Measurements from ENCODE around the gene LTBP3.

The LTBP3 gene

GRCh38 chr11:65585396-65586246 lies 27.5 kb upstream of the LTBP3 start:
- no peak for DNase-seq (ENCODE audit: low read depth in 2 of 2)

- no peak for DNase-seq (ENCODE audit: low read depth in 2 of 2)
Measured at GRCh38 chr11:65584723-65585171, 26.6 kb upstream of the LTBP3 start.

GRCh38 chr11:65584106-65584505 lies 25.9 kb upstream of the LTBP3 start:
- DNase-seq (ENCODE audit: low read depth in 2 of 2) = no peak

DNA sequence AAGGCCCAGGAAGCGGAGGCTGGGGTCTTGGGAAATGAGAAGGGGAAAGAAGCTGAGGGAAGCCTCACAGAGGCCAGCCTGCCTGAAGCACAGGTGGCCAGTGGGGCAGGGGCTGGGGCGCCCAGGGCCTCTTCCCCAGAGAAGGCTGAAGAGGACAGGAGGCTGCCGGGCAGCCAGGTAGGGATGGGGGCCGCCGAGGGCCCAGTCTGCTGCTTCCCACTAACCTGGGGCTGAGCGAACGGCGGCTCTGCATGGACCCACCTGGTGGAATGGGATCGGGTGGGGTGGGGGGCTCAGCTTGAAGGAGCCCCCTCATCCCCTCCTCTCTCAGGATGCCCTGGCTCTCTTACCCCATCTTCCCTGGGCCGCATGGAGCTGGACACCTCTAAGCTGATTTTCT lies 25.4 kb upstream of the LTBP3 start:
- no peak for DNase-seq (ENCODE audit: low read depth in 2 of 2)

DNA sequence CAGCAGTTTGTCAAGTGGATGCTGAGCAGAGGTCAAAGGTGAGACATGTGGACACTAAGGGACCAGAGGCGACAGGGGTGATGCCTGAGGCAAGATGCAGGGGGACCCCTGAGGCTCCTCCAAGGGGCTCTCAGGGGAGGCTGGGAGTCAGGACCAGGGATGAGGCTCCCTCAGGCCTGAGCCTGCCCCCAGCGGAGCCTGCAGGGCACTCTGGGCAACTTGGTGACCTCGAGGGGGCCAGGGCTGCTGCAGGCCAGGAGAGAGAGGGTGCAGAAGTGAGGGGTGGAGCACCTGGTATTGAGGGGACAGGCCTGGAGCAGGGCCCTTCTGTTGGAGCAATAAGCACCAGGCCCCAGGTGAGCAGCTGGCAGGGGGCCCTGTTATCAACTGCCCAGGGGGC lies 23.8 kb upstream of the LTBP3 start:
- DNase-seq (ENCODE audit: low read depth in 2 of 2) = no peak

DNA sequence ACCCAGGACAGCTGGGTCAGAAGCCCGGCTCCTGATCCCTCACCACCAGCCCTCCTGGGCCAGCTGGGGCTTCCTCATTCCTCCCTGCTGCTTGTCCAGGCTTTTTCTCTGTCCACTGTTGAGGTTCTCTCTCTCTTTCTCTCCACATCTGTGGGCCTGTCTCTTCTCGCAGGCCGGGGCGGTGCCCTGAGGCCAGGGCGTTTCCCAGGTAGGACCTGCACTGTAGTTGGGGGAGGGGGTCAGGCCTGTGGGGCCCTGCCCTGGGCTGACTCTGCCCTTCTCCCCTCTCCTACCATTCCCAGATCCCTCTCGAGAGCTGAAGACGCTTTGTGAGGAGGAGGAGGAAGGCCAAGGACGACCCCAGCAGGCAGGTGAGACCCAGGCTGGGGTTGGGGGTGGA lies 22.6 kb upstream of the LTBP3 start:
- DNase-seq (ENCODE audit: low read depth in 2 of 2) = no peak

- DNase-seq (ENCODE audit: low read depth in 2 of 2) = no peak
Measured at GRCh38 chr11:65580031-65580692, 22.0 kb upstream of the LTBP3 start.

GRCh38 chr11:65579291-65579690 lies 21.1 kb upstream of the LTBP3 start:
- no peak for DNase-seq (ENCODE audit: low read depth in 2 of 2)

GRCh38 chr11:65578667-65579066 lies 20.5 kb upstream of the LTBP3 start:
- DNase-seq (ENCODE audit: low read depth in 2 of 2) = no peak

DNA sequence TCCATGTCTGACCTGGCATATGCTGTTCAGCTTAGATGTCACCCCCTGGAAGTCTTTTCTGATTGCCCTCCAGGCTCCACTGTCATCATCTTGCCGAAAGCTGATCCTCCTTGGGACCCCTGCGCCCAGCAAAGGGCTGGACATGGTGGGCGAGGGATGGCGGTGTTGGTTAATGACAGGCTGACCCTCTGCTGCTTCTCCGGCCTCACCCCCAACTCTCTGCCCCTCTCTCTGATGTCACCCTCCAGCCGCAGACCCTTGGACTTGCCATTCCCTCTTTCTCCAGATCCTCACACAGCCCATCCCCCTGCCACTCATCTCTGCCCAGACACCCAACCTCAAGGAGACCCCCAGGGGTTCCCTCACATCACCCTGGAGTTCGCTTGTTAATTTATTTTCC lies 20.0 kb upstream of the LTBP3 start:
- no peak for DNase-seq (ENCODE audit: low read depth in 2 of 2)

GRCh38 chr11:65577756-65578109 lies 19.6 kb upstream of the LTBP3 start:
- DNase-seq (ENCODE audit: low read depth in 2 of 2) = no peak

GRCh38 chr11:65576867-65577755 lies 19.0 kb upstream of the LTBP3 start:
- DNase-seq (ENCODE audit: low read depth in 2 of 2) = no peak

DNA sequence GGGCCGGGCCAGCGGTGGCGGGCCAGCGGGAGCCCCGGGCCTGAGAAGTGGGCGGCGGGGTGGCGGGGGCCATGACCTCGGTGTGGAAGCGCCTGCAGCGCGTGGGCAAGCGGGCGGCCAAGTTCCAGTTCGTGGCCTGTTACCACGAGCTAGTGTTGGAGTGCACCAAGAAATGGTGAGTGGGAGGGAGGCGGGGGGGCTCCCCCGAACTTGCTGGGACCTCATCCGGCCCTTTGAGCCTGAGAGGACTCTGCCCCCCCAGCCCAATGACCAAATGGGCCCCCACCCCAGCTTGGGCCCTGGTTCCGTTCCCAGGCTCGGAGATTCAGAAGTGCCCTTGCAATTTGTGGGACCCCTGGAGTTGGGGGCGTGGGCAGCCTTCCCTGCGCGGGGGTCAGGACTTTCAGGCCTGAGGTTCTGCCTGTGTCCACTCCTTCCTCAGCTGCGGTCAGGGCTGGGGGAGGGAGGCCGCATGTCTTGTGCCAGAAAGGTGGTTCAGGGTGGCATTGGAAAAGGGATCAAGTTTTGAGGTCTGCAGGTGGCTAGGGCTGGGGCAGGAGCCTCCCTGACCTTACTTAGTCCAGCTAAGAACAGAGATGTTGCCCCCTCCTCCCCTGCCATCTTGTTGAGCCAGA lies 18.2 kb upstream of the LTBP3 start:
- no peak for DNase-seq (ENCODE audit: low read depth in 2 of 2)

DNA sequence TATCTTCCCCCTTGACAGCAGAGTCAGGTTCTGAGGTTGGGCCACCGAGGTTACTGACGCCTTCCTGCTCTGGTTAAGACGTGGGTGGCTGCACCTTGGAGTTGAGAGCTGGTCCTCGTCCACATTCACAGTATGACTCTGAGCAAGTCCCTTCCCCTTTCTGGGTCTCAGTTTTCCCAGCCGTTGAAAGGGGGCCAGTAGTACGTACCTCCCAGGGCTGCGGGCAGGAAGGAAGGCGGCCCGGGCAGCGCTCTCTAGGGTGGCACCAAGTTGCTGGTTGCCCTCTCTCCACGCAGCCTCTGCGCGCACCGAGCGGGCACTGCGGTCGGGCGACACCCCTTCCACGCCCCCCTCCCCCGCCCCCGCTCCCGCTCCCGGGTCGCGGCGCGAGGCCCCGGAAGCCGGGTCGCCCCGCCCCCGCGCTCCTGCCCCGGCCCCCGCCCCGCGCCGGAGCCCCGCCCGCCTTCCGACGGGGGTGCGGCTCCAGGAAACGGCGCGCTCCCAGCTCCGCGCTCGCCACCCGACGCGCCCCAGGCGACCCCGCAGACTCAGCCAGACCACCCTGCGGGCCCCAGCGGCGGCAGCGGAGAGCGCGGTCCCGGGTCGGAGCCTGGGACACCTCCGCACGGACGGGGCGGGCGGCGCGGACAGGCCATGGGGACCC lies 17.5 kb upstream of the LTBP3 start, which contains the start of gene EHBP1L1:
Gene EHBP1L1, plus strand, starts transcription at position 486 of the 664 bp plus-strand sequence. CDS start 250 bp downstream, outside the sequence.
- peak; percentile 67 to 73 for DNase-seq (ENCODE audit: low read depth in 2 of 2)

- no peak for DNase-seq (ENCODE audit: low read depth in 2 of 2)
Measured at GRCh38 chr11:65574811-65575567, 16.8 kb upstream of the LTBP3 start.

- peak; percentile 74 to 86 for DNase-seq (ENCODE audit: low read depth in 2 of 2)
Measured at GRCh38 chr11:65574109-65574810, 16.1 kb upstream of the LTBP3 start.

DNA sequence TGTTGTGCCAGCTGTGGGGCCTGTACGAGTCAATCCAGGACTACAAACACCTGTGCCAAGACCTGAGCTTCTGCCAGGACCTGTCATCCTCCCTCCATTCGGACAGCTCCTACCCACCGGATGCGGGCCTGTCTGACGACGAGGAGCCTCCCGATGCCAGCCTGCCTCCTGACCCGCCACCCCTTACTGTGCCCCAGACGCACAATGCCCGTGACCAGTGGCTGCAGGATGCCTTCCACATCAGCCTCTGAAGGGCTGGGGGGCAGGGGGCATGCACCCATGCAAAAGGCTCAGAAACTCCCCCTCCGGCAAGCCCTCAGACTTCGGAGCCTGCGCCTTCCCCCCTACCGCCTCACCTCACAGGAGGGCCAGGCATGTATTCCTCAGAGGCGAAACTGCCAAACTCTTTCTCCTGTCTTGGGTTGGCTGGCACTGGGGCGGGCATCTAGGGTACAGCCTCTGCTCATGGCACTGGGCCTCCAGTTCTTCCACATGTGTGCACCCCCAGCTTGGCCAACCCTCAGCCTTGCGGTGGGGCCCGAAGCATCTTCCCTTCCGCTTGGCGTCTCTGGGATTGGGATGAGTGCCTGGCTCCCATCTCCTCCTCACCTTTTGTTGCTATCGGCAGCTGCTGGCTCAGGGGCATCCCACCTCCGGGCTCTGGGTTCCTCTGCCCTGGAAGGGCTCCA lies 15.4 kb upstream of the LTBP3 start:
- no peak for DNase-seq (ENCODE audit: low read depth in 2 of 2)

GRCh38 chr11:65572356-65573051 lies 14.3 kb upstream of the LTBP3 start, which contains the start of gene FAM89B:
FAM89B (plus strand) TSS chr11:65572538; CDS start chr11:65572670, 132 bp downstream.
- DNase-seq (ENCODE audit: low read depth in 2 of 2) = peak; percentile 79 to 82
